Effector memory CD4-positive, alpha-beta T cell (primary cell): Measurements from ENCODE around the gene ABCA13.
"Not testable (repeated sequence)": the region's sequence is repeated elsewhere in the genome, so short reads cannot be mapped to it uniquely, and the experiment has no call there.

Source experiments
- DNase-seq, 3 donors: peaks; one replicate each; pipeline ENCODE4 v3.0.0-alpha.2; 2020
- H3K27ac ChIP-seq: 2 replicates; pipeline ENCODE4 v1.7.0; 2013; ENCODE audit warnings: mild to moderate bottlenecking, low read length, moderate library complexity; ENCODE audit not compliant: insufficient read depth, poor library complexity, severe bottlenecking
- H3K27me3 ChIP-seq: replicated peaks from 2 replicates; pipeline ENCODE4 v1.7.0; 2013; ENCODE audit warnings: mild to moderate bottlenecking, low read length; ENCODE audit not compliant: insufficient read depth, control insufficient read depth, poor library complexity, severe bottlenecking
- H3K36me3 ChIP-seq: 2 replicates; pipeline ENCODE4 v1.7.0; 2013; ENCODE audit warnings: mild to moderate bottlenecking, low read length, moderate library complexity; ENCODE audit not compliant: control insufficient read depth, insufficient read depth
- H3K4me1 ChIP-seq: 2 replicates; pipeline ENCODE4 v1.7.0; 2013; ENCODE audit warnings: low read length, mild to moderate bottlenecking; ENCODE audit not compliant: control insufficient read depth, insufficient read depth, poor library complexity, severe bottlenecking
- H3K4me3 ChIP-seq: 2 replicates; pipeline ENCODE4 v1.7.0; 2013; ENCODE audit warnings: low read length, low read depth, mild to moderate bottlenecking; ENCODE audit not compliant: insufficient read depth, poor library complexity, severe bottlenecking
- H3K9me3 ChIP-seq: 2 replicates; pipeline ENCODE4 v1.7.0; 2013; ENCODE audit warnings: mild to moderate bottlenecking, low read length, moderate library complexity; ENCODE audit not compliant: control insufficient read depth

ABCA13 gene

DNA sequence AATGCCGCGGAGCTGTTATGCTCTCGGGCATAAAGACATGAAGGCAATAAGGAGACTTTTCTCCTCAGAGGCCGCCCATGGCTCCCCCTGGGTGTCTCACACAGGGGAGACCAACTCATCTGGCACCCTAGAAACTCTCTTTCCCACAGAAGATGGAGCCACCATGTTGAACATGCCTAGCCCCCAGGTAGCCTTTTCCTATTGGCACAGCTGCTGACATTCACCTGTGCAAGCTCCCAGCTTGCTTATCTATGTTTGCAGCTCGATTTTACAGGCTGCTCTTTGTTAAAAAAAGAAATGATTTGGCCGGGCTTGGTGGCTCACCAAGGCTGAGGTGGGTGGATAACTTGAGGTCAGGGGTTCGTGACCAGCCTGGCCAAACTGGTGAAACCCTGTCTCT is 23.6 kb upstream of the ABCA13 start:
- H3K4me1 ChIP-seq, H3K36me3 ChIP-seq, H3K27me3 ChIP-seq, DNase-seq, H3K9me3 ChIP-seq, H3K4me3 ChIP-seq, H3K27ac ChIP-seq: not testable (repeated sequence)

DNA sequence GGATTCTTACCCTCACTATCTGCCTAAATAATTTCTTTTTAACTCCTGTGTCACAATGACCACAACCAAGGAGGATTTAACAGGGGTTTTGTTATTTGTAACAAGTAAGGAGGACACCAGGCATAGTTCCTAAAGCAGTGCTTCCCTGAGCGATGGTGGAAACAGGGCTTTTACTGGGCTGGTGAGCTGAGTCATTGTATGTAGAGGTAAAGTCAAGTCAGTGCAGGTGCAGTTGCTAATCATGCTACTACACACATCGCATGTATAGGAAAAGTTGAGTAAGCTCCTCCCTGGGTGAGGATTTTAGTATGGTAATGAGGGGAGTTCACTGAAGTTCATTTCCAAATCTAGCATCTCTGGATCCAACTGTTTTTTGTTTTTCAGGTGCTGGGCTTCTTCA is 22.9 kb upstream of the ABCA13 start:
- no peaks in the 10 kb centered on the region for H3K27me3 ChIP-seq
- H3K4me3 ChIP-seq: no peak overlapping the region
- no peak overlapping the region for H3K27ac ChIP-seq
- DNase-seq: no peak
- no peaks in the 10 kb centered on the region for H3K9me3 ChIP-seq
- H3K4me1 ChIP-seq: no peaks in the 10 kb centered on the region
- no peaks in the 10 kb centered on the region for H3K36me3 ChIP-seq

DNA sequence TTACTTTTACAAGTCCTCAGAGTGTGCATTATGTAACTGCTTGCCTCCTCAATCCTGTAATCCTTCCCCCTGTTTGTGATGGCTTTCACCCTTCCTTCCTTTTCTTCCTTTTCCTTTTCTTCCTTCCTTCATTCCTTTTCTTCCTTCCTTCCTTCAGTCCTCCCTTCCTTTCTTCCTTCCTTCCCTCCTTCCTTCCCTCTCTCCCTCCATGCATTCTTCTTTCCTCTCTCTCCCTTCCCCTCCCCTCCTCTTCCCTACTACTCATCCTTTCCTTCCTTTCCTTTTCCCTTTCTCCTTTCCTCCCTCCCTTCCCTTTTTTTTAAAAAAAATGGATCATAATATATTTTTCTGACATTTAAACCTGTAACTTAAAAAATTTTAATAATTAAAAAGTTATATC is 22.2 kb upstream of the ABCA13 start:
- Histone ChIP-seq H3K36me3 (no peaks in the 10 kb centered on the region), H3K27ac (no peak overlapping the region), H3K4me3 (no peak overlapping the region), H3K9me3 (no peaks in the 10 kb centered on the region), H3K4me1 (no peaks in the 10 kb centered on the region), H3K27me3 (no peaks in the 10 kb centered on the region)
- DNase-seq: no peak

DNA sequence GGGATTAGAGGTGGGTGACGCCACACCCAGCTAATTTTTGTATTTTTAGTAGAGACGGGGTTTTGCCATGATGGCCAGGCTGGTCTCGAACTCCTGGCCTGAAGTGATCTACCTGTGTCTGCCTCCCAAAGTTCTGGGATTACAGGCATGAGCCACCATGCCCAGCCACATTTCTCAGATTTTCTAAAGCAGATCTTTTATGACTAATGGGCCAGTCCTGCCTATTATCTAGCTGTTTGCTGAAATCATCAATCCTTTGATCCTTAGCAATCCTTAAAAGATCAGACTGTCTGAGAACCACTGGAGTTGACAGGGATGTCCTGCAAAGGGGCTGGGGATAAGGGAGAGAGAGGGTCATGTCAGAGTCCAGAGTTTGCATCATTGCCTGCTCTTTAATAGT is 21.2 kb upstream of the ABCA13 start:
- Histone ChIP-seq H3K9me3 (no peaks in the 10 kb centered on the region), H3K4me1 (no peaks in the 10 kb centered on the region), H3K36me3 (no peaks in the 10 kb centered on the region), H3K27me3 (no peaks in the 10 kb centered on the region), H3K27ac (no peak overlapping the region), H3K4me3 (no peak overlapping the region)
- no peak for DNase-seq

DNA sequence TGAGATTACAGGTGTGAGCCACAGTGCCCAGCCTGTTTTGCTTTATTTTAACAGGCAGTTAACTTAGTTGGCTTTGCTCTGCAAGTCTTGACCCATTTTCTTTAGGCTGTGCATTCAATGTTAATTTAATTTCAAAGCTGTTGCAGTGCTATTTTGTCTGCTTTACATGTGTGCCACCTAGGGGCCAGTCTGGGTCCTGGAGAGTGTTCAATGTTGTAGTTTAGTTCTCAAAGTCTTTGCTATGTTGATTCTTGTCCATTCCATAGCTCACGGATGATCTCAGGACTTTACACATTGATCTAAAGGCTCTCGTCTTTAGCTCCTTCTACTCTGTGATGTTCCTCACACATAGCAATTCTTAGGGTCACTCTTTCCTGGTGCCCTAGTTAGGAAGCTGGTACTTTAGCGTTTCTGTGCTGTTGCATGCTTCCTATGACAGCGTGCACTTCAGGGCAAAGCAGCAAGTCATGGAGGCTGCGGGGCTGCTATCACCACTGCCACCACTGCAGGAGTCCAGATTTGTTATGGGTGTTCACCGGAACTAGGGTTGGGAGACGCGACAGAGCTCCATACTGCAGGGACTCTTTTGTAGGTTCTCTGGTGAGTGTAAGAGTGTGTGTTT is 16.4 kb upstream of the ABCA13 start:
- Histone ChIP-seq H3K4me1 (no peaks in the 10 kb centered on the region), H3K27ac (no peak overlapping the region), H3K27me3 (no peaks in the 10 kb centered on the region), H3K36me3 (no peaks in the 10 kb centered on the region), H3K9me3 (no peaks in the 10 kb centered on the region), H3K4me3 (no peak overlapping the region)
- DNase-seq: peak in 1 of 3 donors; percentile 11

DNA sequence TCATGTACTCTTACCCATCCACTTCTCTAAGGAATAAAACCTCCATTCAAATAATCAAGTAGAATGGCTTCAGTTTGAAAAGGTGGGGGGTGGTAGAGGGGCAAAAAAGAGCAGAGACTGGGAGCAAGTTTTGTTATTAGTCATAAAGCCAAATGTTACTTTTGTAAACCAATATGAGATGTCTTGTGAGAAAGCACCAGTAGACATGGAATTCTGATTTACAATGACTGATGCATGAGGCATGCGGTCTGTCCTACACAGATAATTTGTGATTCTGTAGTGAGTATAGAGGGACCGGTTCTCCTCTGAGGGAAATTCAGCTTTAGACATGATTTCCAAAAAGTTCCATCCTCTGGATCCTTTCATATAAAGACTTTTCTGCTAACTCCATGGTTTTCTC is 12.9 kb upstream of the ABCA13 start:
- no peaks in the 10 kb centered on the region for H3K36me3 ChIP-seq
- H3K27ac ChIP-seq: no peak overlapping the region
- no peaks in the 10 kb centered on the region for H3K27me3 ChIP-seq
- H3K4me3 ChIP-seq: no peak overlapping the region
- no peak for DNase-seq
- no peaks in the 10 kb centered on the region for H3K9me3 ChIP-seq
- no peaks in the 10 kb centered on the region for H3K4me1 ChIP-seq

DNA sequence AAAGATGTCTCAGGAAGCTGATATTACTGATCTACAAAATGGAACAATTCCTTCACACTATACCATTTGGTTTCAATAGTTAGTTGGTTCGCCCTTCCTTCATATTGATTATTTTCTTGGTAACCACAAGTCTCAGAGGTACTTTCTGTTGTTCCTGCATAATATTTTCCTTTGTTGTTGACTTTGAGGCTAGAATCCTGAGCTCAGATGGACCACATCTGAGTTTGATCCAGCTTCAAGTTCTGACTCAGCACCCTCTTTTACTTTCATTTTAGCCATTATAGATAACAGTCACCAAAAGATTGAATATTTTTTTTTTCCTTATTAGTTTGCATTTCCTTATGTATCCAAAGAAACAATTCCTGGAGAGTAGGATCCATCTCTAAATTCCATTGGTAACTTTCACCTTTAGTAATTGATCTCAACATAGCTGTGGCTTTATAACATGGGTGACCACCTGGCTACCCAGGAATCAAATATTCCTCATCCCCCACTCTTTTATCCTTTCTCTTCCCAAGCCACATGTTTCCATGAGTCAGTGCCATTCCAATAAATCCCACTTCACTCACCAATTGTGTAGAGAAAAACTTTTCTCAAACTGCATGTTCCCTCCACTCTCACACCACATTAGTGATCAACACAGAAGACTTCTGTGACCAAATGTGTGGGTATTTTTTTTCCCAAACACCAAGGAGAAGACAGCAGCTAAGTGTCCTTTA is 9.7 kb upstream of the ABCA13 start:
- Histone ChIP-seq H3K4me1 (no peaks in the 10 kb centered on the region), H3K27me3 (no peaks in the 10 kb centered on the region), H3K9me3 (no peaks in the 10 kb centered on the region), H3K4me3 (no peak overlapping the region), H3K27ac (no peak overlapping the region), H3K36me3 (no peaks in the 10 kb centered on the region)
- no peak for DNase-seq

DNA sequence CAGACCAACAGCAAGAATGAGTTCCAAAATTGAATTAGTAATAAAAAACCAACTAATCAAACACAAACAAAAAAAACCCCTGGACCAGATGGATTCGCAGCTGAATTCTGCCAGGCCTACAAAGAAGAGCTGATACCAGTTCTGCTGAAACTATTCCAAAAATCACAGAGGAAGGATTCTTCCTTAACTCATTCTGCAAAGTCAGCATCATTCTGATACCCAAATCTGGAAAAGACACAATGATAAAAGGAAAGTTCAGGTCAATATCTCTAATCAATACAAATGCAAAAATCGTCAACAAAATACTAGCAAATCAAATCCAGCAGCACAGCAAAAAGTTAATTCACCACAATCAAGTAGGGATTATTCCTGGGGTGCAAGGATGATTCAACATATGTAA is 6.1 kb upstream of the ABCA13 start:
- no peaks in the 10 kb centered on the region for H3K4me1 ChIP-seq
- H3K4me3 ChIP-seq: no peak overlapping the region
- no peaks in the 10 kb centered on the region for H3K36me3 ChIP-seq
- no peak overlapping the region for H3K27ac ChIP-seq
- no peaks in the 10 kb centered on the region for H3K9me3 ChIP-seq
- DNase-seq: no peak
- H3K27me3 ChIP-seq: no peaks in the 10 kb centered on the region

DNA sequence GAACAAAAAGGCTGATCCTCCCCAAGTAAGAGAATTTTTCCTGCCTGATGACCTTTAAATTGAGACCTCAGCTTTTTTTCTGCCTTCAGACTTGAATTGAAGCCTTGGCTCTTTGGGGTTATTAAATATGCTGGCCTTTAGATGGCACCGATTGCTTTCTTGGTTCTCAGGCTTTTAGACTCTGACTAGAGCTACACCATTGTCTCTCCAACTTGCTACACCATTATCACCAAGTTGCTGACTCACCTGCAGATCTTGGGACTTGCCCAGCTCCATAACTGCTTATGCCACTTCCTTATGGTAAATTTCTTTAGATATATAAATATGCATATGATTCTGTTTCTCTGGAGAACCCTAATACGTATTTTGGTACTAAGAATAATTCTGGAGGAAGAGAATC is 3.1 kb upstream of the ABCA13 start:
- Histone ChIP-seq H3K9me3 (no peaks in the 10 kb centered on the region), H3K27me3 (no peaks in the 10 kb centered on the region), H3K36me3 (no peaks in the 10 kb centered on the region), H3K4me3 (no peak overlapping the region), H3K4me1 (no peaks in the 10 kb centered on the region), H3K27ac (no peak overlapping the region)
- DNase-seq: no peak

DNA sequence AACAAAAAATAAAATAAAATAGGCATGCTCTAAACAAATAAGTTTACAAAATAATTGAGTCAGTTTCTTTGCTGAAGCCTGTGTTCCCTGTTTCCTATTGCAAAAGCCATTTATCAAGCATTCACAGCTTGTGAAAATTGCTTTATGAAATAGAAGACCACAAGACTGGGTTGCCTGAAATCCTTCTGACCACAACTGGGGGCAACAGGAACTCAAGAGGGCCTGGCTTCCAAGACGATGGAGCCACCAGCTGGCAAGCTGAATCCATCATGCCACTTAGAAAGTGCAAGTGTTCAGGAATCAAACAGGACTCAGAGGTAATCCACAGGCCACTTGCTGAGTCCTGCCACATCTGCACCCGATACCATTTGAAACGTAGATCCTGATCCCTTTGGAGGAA is 752 bp upstream of the ABCA13 start:
- Histone ChIP-seq H3K9me3 (no peaks in the 10 kb centered on the region), H3K36me3 (no peaks in the 10 kb centered on the region), H3K4me3 (no peak overlapping the region), H3K27ac (no peak overlapping the region), H3K27me3 (no peaks in the 10 kb centered on the region), H3K4me1 (no peaks in the 10 kb centered on the region)
- no peak for DNase-seq
